WI38 (cell line): Measurements from ENCODE around the gene AMBRA1.

ENCODE experiments used
- H3K4me3 ChIP-seq: 2 replicates; pipeline ENCODE4 v1.5.1; 2011; ENCODE audit warnings: low read depth, mild to moderate bottlenecking, control low read depth, low read length
- TF ChIP-seq, protein P1 (sequence below): IDR thresholded peaks from 2 replicates; pipeline ENCODE4 v1.5.1; 2012; ENCODE audit warnings: low read depth, mild to moderate bottlenecking, control low read depth, low read length

The AMBRA1 gene

DNA sequence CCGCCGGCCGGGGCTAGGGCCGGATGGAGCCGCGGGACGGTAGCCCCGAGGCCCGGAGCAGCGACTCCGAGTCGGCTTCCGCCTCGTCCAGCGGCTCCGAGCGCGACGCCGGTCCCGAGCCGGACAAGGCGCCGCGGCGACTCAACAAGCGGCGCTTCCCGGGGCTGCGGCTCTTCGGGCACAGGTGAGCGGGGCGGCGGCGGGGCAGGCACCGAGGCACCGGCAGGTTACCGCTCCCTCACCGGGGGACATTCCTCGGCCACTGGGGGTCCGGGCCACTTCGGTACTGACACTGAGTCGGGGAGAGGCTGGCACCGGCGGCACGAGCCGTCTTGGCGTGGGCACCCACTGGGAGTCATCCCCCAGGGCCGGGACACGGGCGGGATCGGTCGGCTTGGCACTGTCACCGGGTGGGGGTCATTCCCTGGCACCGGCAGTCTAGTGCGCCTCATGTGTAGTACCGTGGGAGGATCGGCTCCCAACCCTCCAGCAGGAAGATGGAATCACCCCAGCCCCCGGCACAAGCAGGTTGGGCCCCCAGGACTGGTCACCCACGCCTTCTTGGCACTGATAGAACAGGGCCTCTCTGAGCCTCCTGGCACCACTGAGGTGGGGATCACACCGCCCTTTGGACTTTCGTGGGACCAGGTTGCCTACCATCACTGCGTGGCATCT lies 246.0 kb downstream of the AMBRA1 start:
- peak overlapping the region; percentile 87 for H3K4me3 ChIP-seq
- TF ChIP-seq, protein P1, sequence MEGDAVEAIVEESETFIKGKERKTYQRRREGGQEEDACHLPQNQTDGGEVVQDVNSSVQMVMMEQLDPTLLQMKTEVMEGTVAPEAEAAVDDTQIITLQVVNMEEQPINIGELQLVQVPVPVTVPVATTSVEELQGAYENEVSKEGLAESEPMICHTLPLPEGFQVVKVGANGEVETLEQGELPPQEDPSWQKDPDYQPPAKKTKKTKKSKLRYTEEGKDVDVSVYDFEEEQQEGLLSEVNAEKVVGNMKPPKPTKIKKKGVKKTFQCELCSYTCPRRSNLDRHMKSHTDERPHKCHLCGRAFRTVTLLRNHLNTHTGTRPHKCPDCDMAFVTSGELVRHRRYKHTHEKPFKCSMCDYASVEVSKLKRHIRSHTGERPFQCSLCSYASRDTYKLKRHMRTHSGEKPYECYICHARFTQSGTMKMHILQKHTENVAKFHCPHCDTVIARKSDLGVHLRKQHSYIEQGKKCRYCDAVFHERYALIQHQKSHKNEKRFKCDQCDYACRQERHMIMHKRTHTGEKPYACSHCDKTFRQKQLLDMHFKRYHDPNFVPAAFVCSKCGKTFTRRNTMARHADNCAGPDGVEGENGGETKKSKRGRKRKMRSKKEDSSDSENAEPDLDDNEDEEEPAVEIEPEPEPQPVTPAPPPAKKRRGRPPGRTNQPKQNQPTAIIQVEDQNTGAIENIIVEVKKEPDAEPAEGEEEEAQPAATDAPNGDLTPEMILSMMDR, result no peak

- TF ChIP-seq, protein P1, result 0 out of 2 replicates have a peak, but pooled peaks have one; percentile 30
- peak within 1 kb of the TSS; percentile 87 for H3K4me3 ChIP-seq
Observed at GRCh38 chr11:46346886-46347636, 246.8 kb downstream of the AMBRA1 start, which contains the start of gene DGKZ. Gene DGKZ, plus strand, starts transcription at chr11:46347463. Its CDS starts 197 bp downstream, at chr11:46347660.
